SIG-M5 (cell line): ENCODE results near the gene ATP5MC3.
"Not testable (repeated sequence)": the region's sequence is repeated elsewhere in the genome, so short reads cannot be mapped to it uniquely, and the experiment has no call there.

Experiments
- DNase-seq: peaks from one replicate; lab custom pipeline; 2025; lab: John Stamatoyannopoulos, UW

Gene ATP5MC3

GRCh38 chr2:175181104-175181876, at the start of gene ATP5MC3:
Gene ATP5MC3, minus strand, starts transcription at chr2:175181710. Its CDS starts 317 bp downstream, at chr2:175181393.
- DNase-seq, result peak; percentile 82

DNA sequence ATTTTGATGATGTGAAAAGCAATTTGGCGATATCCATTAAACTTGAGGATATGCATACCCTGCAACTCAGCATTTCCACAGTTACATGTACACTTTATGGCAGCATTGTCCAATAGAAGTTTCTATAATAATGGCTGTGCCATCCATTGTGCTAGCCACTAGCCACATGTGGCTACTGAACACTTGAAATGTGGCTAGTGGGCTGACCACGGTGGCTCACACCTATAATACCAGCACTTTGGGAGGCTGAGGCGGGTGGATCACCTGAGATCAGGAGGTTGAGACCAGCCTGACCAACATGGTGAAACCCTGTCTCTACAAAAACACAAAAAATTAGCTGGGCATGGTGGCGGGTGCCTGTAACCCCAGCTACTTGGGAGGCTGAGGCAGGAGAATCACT, 47.1 kb upstream of the ATP5MC3 start:
- DNase-seq, result not testable (repeated sequence)

GRCh38 chr2:175228179-175228578, 46.7 kb upstream of the ATP5MC3 start:
- no peak for DNase-seq

GRCh38 chr2:175227393-175227792, 45.9 kb upstream of the ATP5MC3 start:
- no peak for DNase-seq

- no peak for DNase-seq
Observed at GRCh38 chr2:175220075-175220474, 38.6 kb upstream of the ATP5MC3 start.

- DNase-seq, result no peak
Observed at GRCh38 chr2:175218551-175218950, 37.0 kb upstream of the ATP5MC3 start.

DNA sequence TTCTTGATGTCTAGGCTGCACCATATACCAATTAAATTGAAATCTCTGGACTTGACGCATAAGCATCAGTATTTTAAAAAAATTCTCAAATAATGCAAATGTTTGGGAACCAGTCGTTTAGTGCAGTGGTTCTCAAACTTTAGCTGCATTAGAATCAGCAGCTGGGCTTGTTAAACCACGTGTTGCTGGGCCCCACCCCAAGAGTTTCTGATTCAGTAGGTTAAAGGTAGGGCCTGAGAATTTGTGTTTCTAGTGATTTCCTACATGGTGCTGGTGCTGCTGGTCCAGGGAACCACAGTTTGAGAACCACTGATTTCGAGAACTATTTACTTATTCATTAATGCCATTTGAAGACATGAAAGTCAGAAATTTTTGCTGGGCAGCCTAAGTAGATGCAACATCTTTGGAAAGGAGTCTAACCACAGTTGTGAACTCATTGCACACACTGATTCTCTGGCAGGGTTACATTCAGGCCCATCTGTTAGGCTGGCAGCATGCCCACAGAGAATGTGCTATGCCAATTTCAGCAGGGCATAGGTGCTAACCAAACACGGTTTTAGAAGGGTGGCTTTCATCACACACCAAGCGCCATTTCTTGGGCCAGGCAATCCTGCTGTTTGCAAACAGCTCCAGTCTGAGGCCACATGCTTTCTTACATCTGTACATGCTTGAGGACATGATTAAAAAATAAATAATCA, 26.4 kb upstream of the ATP5MC3 start:
- no peak for DNase-seq

DNA sequence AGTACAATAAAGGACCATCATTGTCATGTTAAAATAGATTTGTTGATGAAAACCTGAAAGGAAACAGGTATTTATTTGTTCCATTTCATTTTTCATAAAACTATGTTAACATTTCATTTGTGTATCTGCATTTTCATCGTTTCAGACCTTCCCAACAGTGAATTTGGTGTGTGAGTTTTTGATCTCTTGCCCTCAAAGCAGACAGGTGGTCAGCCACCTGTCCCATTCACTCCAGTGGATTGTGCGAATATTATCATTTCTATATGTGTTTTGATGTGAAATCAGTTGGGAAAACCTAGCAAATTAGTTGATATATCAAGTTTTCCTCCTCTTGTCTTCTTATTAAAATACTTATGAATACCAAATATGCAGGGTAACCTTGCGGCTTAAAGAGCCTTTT, 25.4 kb upstream of the ATP5MC3 start:
- no peak for DNase-seq

DNA sequence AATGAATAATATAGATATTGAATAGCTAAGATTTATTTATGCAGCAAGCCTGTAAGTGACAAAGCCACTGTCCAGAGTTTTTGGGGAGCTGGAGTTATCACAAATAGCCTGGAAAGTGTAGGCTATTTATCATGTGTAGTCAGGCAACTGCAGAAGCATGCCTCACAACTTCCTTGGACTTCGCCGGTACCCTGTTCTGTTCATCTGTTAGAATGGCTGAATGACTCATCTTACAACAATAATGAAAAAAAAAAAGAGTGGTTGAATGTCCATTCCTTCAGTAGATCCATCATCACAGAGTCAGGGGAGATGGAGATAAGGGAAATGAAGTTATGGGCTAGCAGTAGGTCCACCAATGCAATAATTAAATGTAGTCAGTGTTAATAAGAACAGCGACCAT, 24.0 kb upstream of the ATP5MC3 start:
- no peak for DNase-seq

DNA sequence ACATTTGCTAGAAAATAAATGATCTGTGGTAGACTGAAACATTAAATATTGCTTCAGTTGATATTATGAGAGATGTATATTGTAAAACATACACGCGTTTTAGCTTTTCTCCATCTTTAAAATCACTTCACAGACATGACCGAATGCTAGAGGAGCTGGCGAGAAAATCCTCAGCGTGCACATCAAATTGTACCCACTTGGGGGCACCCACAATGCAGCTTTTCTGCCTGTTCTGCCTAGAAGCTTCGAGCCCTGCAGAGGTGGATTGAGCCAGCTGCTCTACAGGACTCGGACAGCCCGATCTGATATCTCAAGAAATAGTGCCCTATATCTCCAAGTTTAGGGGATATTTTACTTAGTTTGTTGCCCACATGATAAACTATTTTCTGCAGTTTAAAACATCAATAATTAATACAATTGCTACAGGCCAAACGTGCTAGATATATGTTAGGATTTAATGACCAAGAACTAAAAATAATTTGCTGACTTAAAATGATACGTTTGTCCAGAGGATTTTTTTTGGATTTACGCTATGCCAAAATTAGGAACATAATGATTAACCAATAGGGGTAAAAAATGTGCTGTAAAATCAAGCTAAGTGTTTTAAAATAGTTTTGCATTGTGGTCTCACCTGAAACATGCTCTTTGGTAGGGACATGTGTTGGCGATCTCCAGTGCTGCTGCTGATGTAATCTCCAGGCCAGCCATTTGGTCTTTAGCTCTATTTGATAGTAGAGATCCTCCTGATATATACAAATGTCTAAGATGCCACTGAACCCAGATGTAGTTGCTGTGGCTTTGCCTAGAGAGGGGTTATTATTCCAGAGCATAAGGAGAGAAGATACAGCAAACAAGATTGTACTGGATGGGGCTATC, 22.3 kb upstream of the ATP5MC3 start:
- DNase-seq, result no peak

DNA sequence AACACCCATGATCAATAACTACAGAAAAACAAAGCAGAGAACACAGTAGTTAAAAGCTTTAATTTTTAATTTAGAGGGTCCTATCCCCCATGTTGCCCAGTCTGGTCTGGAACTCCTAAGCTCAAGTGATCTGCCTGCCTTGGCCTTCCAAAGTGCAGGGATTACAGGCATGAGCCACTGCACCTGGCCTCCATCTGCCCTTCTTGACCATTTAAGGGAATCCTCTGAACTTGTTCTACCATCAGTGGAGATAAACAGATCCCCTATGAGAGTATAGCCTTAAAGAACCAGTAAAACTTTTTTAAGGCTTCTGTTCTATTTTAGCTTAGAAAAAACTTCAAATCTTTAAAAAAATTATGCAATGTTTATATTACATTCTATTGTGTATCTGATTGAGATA, 13.5 kb upstream of the ATP5MC3 start:
- no peak for DNase-seq

DNA sequence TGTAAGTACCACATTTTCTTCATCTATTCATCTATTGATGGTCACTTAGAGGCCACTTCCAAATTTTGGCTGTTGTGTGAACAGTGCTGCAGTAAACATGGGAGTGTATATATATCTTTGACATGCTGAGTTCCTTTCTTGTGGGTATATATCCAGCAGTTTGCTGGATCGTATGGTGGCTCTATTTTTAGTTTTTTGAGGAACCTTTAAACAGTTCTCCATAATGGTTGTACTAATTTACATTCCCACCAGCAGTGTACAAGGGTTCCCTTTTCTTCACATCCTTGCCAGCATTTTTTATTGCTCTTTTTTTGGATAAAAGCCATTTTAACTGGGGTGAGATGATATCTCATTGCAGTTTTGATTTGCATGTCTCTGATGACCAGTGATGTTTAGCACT, 7.3 kb upstream of the ATP5MC3 start:
- DNase-seq, result no peak

GRCh38 chr2:175187378-175187777, 5.9 kb upstream of the ATP5MC3 start:
- no peak for DNase-seq

- DNase-seq, result no peak
Observed at GRCh38 chr2:175183674-175184073, 2.2 kb upstream of the ATP5MC3 start.

DNA sequence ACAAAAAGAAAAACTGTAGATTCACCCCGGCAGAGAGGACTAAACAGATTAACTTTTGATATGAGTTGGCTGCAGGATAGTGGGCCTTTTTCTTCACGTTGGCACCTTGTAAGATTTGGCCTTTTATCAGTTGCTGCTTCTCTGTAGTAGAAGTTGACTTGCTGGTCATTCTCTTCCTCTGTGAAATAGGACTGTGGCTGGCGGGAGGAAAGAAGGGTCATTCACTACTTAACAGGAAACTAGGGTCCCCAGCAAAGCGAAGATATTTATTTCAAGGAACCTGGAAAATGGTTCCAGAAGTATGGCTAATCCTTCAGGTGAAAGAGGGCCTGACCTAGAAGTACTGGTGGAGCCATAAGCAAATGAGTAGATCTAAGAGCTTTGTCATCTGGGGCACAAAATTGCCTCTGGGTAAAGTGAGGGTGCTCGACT, 383 bp upstream of the ATP5MC3 start:
- DNase-seq, result no peak

GRCh38 chr2:175180701-175181103, 808 bp downstream of the ATP5MC3 start:
- no peak for DNase-seq

GRCh38 chr2:175176624-175177023, 4.9 kb downstream of the ATP5MC3 start:
- no peak for DNase-seq

- no peak for DNase-seq
Observed at GRCh38 chr2:175175896-175176295, 5.6 kb downstream of the ATP5MC3 start.

DNA sequence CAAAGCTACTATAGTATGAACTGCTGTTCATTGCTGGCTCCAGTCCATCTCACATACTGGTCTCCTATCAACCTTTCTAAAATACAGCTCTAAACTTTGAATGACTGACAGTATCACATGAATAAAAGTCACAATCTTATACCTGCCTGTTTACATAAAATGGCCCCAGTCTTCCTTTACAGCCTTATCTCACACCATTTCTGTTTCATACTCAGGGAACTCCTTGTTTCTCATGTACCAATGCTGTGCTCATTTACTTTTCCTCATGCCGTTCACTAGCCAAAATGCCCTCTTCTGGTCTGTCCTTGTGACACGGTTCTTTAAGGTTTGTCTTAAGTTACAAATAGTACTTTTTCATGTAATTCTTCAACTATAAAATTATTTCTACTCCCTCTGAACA, 6.2 kb downstream of the ATP5MC3 start:
- DNase-seq, result no peak

DNA sequence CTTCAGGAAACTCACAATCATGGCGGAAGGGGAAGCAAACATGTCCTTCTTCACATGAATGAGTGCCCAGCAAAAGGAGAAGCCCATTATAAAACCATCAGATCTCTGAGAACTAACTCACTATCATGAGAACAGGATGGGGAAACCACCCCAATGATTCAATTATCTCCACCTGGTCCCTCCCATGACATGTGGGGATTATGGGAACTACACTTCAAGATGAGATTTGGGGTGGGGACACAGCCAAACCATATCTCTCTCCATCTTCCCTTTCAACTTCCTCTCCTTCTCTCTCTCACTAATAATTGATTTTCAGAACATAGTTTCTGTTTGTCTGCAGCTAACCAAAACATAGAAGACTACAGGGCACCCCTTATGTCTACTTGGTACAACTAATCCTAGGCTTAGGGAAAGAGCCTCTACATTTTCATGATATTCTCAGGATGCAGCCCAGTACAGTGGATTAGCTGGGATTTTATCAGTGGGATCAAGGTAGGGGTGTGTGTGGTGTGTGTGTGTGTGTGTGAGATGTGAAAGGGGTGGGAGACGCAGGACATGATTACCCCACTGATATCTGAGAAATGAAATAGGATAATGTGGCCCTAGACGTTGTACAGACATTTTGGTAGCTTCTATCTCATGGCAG, 10.7 kb downstream of the ATP5MC3 start:
- no peak for DNase-seq

DNA sequence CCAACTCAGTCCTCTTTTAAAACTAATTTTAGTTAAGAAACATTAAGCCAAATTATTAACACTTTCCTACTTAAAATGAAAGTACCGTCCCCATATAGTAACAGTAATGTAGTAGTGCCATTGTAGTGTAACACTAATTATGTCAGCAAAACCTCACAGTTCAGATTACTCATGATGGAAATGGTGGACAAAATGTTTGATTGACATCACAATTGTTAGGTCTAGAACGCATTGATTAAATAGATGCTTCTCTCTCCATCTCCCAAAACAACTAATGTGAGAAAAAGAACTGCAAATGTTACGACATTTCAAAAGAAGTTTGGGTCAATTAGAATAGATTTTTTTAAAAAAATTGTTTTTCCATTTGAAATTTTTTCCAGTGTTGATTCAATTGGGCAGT, 12.3 kb downstream of the ATP5MC3 start:
- DNase-seq, result no peak

DNA sequence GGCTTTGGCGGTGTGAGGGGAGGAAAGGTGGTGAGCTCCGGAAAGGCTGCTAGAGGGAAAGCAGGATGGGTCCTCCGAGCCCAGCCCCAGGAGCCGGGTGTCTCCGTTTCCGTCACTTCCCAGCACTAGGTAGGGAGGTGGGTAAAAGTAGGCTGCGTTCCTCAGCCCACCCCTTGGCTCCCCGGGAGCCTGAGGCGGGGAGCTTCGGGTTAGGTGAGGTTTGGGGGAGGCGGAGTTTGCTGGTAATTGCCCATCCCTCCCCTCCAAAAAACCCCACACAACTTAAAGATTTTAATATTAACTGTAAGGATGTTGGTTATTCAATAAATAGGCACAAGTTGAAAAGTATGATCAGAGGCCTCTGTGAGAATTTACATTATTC, 13.0 kb downstream of the ATP5MC3 start:
- no peak for DNase-seq
